Measurements from ENCODE around the gene GBX2. TPM values are rescaled to one million over a fixed set of nuclear protein-coding genes. Genes with fewer than 3 reads are reported as not detected.

The GBX2 gene
- total and polyA plus RNA-seq, 2 experiments from 2014 or later: 0.99 to 1.3 TPM

DNA sequence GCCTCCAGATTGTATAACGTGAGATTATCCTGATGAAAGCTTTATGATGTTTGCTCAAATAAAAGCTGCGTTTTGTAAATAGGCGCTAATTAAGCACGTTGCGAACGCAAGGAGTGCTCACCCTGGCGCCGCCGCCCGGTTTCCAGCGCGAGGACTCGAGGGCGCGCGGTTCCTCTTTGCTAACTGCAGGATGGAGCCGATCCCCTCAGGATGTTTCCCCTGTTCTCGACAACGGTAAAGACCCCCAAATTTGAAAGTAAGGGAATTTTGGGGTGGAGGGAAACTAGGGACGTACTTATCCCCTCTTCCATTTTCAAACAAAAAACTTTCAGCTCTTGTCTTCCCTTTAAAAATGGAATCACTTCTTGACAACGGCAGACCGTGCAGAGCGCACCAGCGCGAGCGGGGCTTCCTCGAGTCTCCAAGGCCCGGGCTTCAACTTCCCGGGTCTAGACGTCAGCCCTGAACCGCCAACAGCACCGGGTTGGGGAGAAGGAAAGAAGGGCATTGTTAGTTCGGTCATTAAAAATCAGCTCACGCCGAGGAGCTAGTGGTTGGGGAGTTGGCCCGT lies 1.1 kb upstream of the GBX2 start:
- ATAC-seq (peak; percentile 2; the same call in 1 of the 3 replicates), DNase-seq (ENCODE audit: low spot score) (peak; percentile 68)
- Histone ChIP-seq H3K9me2 (ENCODE audit: insufficient read depth) (no peaks in the 10 kb centered on the region), H3F3A (replicated peaks; ENCODE audit: low read depth) (peaks cover 48% of the 10 kb centered on the region), H3K27me3 (ENCODE audit: insufficient read depth) (peaks cover 100% of the 10 kb centered on the region), H3K4me2 (peak overlapping the region; percentile 73), H4K20me1 (replicated peaks; ENCODE audit: insufficient read depth) (peaks cover 27% of the 10 kb centered on the region), H3K79me2 (replicated peaks; ENCODE audit: insufficient read depth) (no peaks in the 10 kb centered on the region), H3K4me1 (ENCODE audit: insufficient read depth) (peaks cover 71% of the 10 kb centered on the region), H3K27ac (ENCODE audit: low read depth) (no peak overlapping the region), H3K36me3 (ENCODE audit: insufficient read depth) (no peaks in the 10 kb centered on the region), H2AFZ (no peak overlapping the region), H3K4me3 (peak overlapping the region; percentile 69)
- Mint-ChIP-seq H3K36me3 (ENCODE audit: low read depth) (peaks cover 17% of the 10 kb centered on the region), H3K4me1 (peaks cover 60% of the 10 kb centered on the region), H3K27ac (no peak overlapping the region), H3K9me3 (0 out of 3 replicates have a peak, but pooled peaks cover 2% of the 10 kb centered on the region), H3K4me3 (peak overlapping the region; percentile 61), H3K27me3 (ENCODE audit: insufficient read depth, low read depth, poor library complexity) (peaks cover 88% of the 10 kb centered on the region)
- no peak for TF ChIP-seq REST (IDR thresholded peaks at IDR 0.05; ENCODE audit: unreplicated experiment)
- TF ChIP-seq EZH2 (IDR thresholded peaks at IDR 0.05; ENCODE audit: low read depth, unreplicated experiment): peak; percentile 88
- TF ChIP-seq EZH2phosphoT487 (IDR thresholded peaks at IDR 0.05; ENCODE audit: unreplicated experiment): peak; percentile 77

- Histone ChIP-seq H3K4me2 (peak overlapping the region; percentile 73), H3K4me1 (ENCODE audit: insufficient read depth) (peaks cover 62% of the 10 kb centered on the region), H3K27ac (ENCODE audit: low read depth) (no peak overlapping the region), H4K20me1 (replicated peaks; ENCODE audit: insufficient read depth) (peaks cover 27% of the 10 kb centered on the region), H3K27me3 (ENCODE audit: insufficient read depth) (peaks cover 100% of the 10 kb centered on the region), H3K9me2 (ENCODE audit: insufficient read depth) (no peaks in the 10 kb centered on the region), H3K4me3 (peak overlapping the region; percentile 69), H2AFZ (peak overlapping the region; percentile 78; the same call in 1 of the 2 replicates), H3F3A (replicated peaks; ENCODE audit: low read depth) (peaks cover 46% of the 10 kb centered on the region), H3K79me2 (replicated peaks; ENCODE audit: insufficient read depth) (no peaks in the 10 kb centered on the region), H3K36me3 (ENCODE audit: insufficient read depth) (no peaks in the 10 kb centered on the region)
- DNase-seq (ENCODE audit: low spot score) (peak; percentile 58), ATAC-seq (peak; percentile 1)
- Mint-ChIP-seq H3K4me3 (peak overlapping the region; percentile 58; the same call in 2 of the 3 replicates), H3K27me3 (ENCODE audit: insufficient read depth, low read depth, poor library complexity) (peaks cover 86% of the 10 kb centered on the region), H3K36me3 (ENCODE audit: low read depth) (peaks cover 17% of the 10 kb centered on the region), H3K27ac (no peak overlapping the region), H3K4me1 (peaks cover 57% of the 10 kb centered on the region), H3K9me3 (0 out of 3 replicates have a peak, but pooled peaks cover 2% of the 10 kb centered on the region)
- peak; percentile 84 for TF ChIP-seq EZH2phosphoT487 (IDR thresholded peaks at IDR 0.05; ENCODE audit: unreplicated experiment)
- no peak for TF ChIP-seq POLR2AphosphoS5 (IDR thresholded peaks at IDR 0.05; ENCODE audit: low read depth)
- no peak for TF ChIP-seq STAT1 (IDR thresholded peaks at IDR 0.05; ENCODE audit: unreplicated experiment)
- TF ChIP-seq CREB1 (CRISPR knock-in tag; IDR thresholded peaks at IDR 0.05; ENCODE audit: low read depth): peak; percentile 51; the same call in 1 of the 2 replicates
- TF ChIP-seq, protein P1, sequence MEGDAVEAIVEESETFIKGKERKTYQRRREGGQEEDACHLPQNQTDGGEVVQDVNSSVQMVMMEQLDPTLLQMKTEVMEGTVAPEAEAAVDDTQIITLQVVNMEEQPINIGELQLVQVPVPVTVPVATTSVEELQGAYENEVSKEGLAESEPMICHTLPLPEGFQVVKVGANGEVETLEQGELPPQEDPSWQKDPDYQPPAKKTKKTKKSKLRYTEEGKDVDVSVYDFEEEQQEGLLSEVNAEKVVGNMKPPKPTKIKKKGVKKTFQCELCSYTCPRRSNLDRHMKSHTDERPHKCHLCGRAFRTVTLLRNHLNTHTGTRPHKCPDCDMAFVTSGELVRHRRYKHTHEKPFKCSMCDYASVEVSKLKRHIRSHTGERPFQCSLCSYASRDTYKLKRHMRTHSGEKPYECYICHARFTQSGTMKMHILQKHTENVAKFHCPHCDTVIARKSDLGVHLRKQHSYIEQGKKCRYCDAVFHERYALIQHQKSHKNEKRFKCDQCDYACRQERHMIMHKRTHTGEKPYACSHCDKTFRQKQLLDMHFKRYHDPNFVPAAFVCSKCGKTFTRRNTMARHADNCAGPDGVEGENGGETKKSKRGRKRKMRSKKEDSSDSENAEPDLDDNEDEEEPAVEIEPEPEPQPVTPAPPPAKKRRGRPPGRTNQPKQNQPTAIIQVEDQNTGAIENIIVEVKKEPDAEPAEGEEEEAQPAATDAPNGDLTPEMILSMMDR (conservative IDR thresholded peaks at IDR 0.05; ENCODE audit: low read depth in 2 of 2): peak in 1 of 2 experiments; percentile 51; a peak in 2 of 4 replicates
- TF ChIP-seq EZH2 (IDR thresholded peaks at IDR 0.05; ENCODE audit: low read depth, unreplicated experiment): peak; percentile 79
- TF ChIP-seq ZNF114 (CRISPR knock-in tag; IDR thresholded peaks at IDR 0.05): no peak
- no peak for TF ChIP-seq REST (IDR thresholded peaks at IDR 0.05; ENCODE audit: unreplicated experiment)
- no peak for TF ChIP-seq NANOG (IDR thresholded peaks at IDR 0.05; ENCODE audit: borderline replicate concordance)
Measured at GRCh38 chr2:236167297-236168109, 683 bp downstream of the GBX2 start.
